22Rv1 (cell line): ENCODE measurements around the gene BICC1.

Experiments
- CTCF ChIP-seq: fragments of 450-650 bp; IDR thresholded peaks from 2 replicates; pipeline ENCODE4 v1.5.1; 2017; ENCODE audit warnings: mild to moderate bottlenecking
- ZFX ChIP-seq: fragments of 450-650 bp; IDR thresholded peaks from 2 replicates; pipeline ENCODE4 v1.6.1; 2017; ENCODE audit warnings: antibody characterized with exemption, borderline replicate concordance

- no peak for TF ChIP-seq CTCF
- TF ChIP-seq ZFX, result no peak
Measured at GRCh38 chr10:58741673-58742072, 229.0 kb downstream of the BICC1 start.
